ENCODE measurements around the gene TMEM255B. TPM values are rescaled to one million over a fixed set of nuclear protein-coding genes. Genes with fewer than 3 reads are reported as not detected.

Gene TMEM255B
- total and polyA plus RNA-seq, 2 donors (not counting 3 experiments of a cell fraction or from before 2014, with no cell fraction given): 105 to 121 TPM

- ChIA-PET CTCF (interaction anchor here (0.7 to 1.6 kb wide), 7 partner anchors 80 to 410 kb away, joined by 3 to 30 read pairs (median 4); no protein-coding TSS in a partner anchor), POLR2A (no interaction called here)
- Histone ChIP-seq H3K4me1 (ENCODE audit: control insufficient read depth, extremely low read depth, insufficient read depth, low read length) (peaks cover 6% of the 10 kb centered on the region), H3K9ac (replicated peaks; ENCODE audit: extremely low read depth, insufficient read depth, low read length) (no peak overlapping the region), H2AFZ (ENCODE audit: low read depth, low read length) (no peak overlapping the region), H3K27me3 (ENCODE audit: control insufficient read depth in 2 of 2, insufficient read depth in 2 of 2, low read length in 2 of 2) (no peaks in the 10 kb centered on the region), H4K20me1 (replicated peaks; ENCODE audit: control insufficient read depth, extremely low read depth, insufficient read depth, low read length) (no peaks in the 10 kb centered on the region), H3K4me2 (ENCODE audit: insufficient read depth, low read length) (no peak overlapping the region), H3K36me3 (ENCODE audit: control insufficient read depth in 2 of 2, extremely low read depth in 1 of 2, insufficient read depth in 2 of 2, low read length in 2 of 2) (peaks cover 0 to 5% of the 10 kb centered on the region in 2 experiments), H3K4me3 (replicated peaks in 1 of 3; ENCODE audit: insufficient read depth in 1 of 3, low read depth in 1 of 3, low read length in 3 of 3) (no peak overlapping the region), H3K9me1 (replicated peaks; ENCODE audit: control insufficient read depth, extremely low read depth, insufficient read depth, low read length) (no peaks in the 10 kb centered on the region), H3K27ac (ENCODE audit: insufficient read depth, low read depth, low read length) (no peak overlapping the region), H3K79me2 (ENCODE audit: control insufficient read depth, insufficient read depth, low read length) (no peaks in the 10 kb centered on the region), H3K9me3 (replicated peaks; ENCODE audit: control insufficient read depth, insufficient read depth, low read length) (no peaks in the 10 kb centered on the region)
- BruUV-seq (replicated peaks): no TSS peak
- TF ChIP-seq EZH2 (IDR thresholded peaks at IDR 0.05; ENCODE audit: borderline replicate concordance, low read depth, low read length, severe bottlenecking) (no peak), JUN (IDR thresholded peaks at IDR 0.05; ENCODE audit: borderline replicate concordance, insufficient read depth, insufficient read length, low read depth) (no peak), MAX (IDR thresholded peaks at IDR 0.05; ENCODE audit: insufficient read depth, insufficient read length) (no peak), GATA2 (IDR thresholded peaks at IDR 0.05; ENCODE audit: insufficient read depth, insufficient read length, low read depth, low read length) (no peak), MYC (IDR thresholded peaks at IDR 0.05; ENCODE audit: low read depth, low read length) (no peak), CTCF (IDR thresholded peaks at IDR 0.05; ENCODE audit: extremely low read depth in 1 of 2, insufficient read depth in 1 of 2, low read depth in 1 of 2, low read length in 2 of 2) (no peak), POLR2A (IDR thresholded peaks at IDR 0.05; ENCODE audit: low read depth, low read length) (no peak), FOS (IDR thresholded peaks at IDR 0.05; ENCODE audit: borderline replicate concordance, insufficient read depth, low read length) (no peak), POLR2AphosphoS5 (IDR thresholded peaks at IDR 0.05; ENCODE audit: insufficient read depth, low read depth, low read length) (no peak)
- FAIRE-seq (no peak), DNase-seq (ENCODE audit: low read depth, low spot score) (no peak)
- intact Hi-C loops (cut with micrococcal nuclease): loop anchor here (2.0 to 5.0 kb wide), 3 partner anchors 80 to 301 kb away; no protein-coding TSS in a partner anchor
- dilution Hi-C loops (cut with MboI; ENCODE audit: extremely low pct_ligation_motif_present, low sequenced_read_pairs): no loop called here
Measured at GRCh38 chr13:113816254-113816929, 57.4 kb downstream of the TMEM255B start.
